ENCODE results near the gene SLC25A41.

Gene SLC25A41

GRCh38 chr19:6425732-6426620, 7.6 kb downstream of the SLC25A41 start:
- DNase-seq = no peak

GRCh38 chr19:6424939-6425731, 8.4 kb downstream of the SLC25A41 start:
- DNase-seq = peak; percentile 97

- peak; percentile 25 for DNase-seq
Observed at GRCh38 chr19:6424195-6424938, 9.2 kb downstream of the SLC25A41 start, which contains the start of gene KHSRP. Gene KHSRP, minus strand, starts transcription at chr19:6424811. Its CDS starts 110 bp downstream, at chr19:6424701.

- no peak for DNase-seq
Observed at GRCh38 chr19:6423499-6424194, 9.9 kb downstream of the SLC25A41 start.

- no peak for DNase-seq
Observed at GRCh38 chr19:6421075-6422014, 12.2 kb downstream of the SLC25A41 start.

- no peak for DNase-seq
Observed at GRCh38 chr19:6418562-6418932, 15.0 kb downstream of the SLC25A41 start.

GRCh38 chr19:6417713-6418561, 15.6 kb downstream of the SLC25A41 start:
- no peak for DNase-seq

- no peak for DNase-seq
Observed at GRCh38 chr19:6416658-6417405, 16.7 kb downstream of the SLC25A41 start.

- no peak for DNase-seq
Observed at GRCh38 chr19:6415591-6416190, 17.9 kb downstream of the SLC25A41 start.

- no peak for DNase-seq
Observed at GRCh38 chr19:6414793-6415590, 18.6 kb downstream of the SLC25A41 start.

GRCh38 chr19:6413721-6414643, 19.6 kb downstream of the SLC25A41 start:
- DNase-seq = no peak

- no peak for DNase-seq
Observed at GRCh38 chr19:6413291-6413690, 20.3 kb downstream of the SLC25A41 start.

- DNase-seq = peak; percentile 20
Observed at GRCh38 chr19:6412447-6413091, 21.0 kb downstream of the SLC25A41 start.

- DNase-seq = no peak
Observed at GRCh38 chr19:6412061-6412446, 21.5 kb downstream of the SLC25A41 start.

- no peak for DNase-seq
Observed at GRCh38 chr19:6409346-6409745, 24.2 kb downstream of the SLC25A41 start.

GRCh38 chr19:6406401-6406800, 27.2 kb downstream of the SLC25A41 start:
- DNase-seq = no peak
